ENCODE measurements around the gene SLC38A1. TPM values are rescaled to one million over a fixed set of nuclear protein-coding genes. Genes with fewer than 3 reads are reported as not detected.
"Not testable (repeated sequence)": the region's sequence is repeated elsewhere in the genome, so short reads cannot be mapped to it uniquely, and the experiment has no call there.

The SLC38A1 gene
- total RNA-seq, 2 experiments from 2014 or later = 180 to 219 TPM

GRCh38 chr12:46209914-46210872, 58.6 kb downstream of the SLC38A1 start:
- peak overlapping the region; percentile 9 for H3K4me3 Mint-ChIP-seq
- peak; percentile 41 for DNase-seq
- H3K27ac Mint-ChIP-seq = peak overlapping the region; percentile 79
- no peaks in the 10 kb centered on the region for H3K27me3 Mint-ChIP-seq
- ChIA-PET CTCF (interaction anchor here (1.2 to 1.7 kb wide), 3 partner anchors 16 to 28 kb away, joined by 3 to 6 read pairs (median 4); no protein-coding TSS in a partner anchor), POLR2A (interaction anchor here (0.8 kb wide), 1 partner anchor 59 kb away, joined by 4 read pairs; the partner anchor contains the start of gene SLC38A1)
- H3K36me3 Mint-ChIP-seq (ENCODE audit: low read depth) = peaks cover 90% of the 10 kb centered on the region
- H3K4me1 Mint-ChIP-seq = peaks cover 81% of the 10 kb centered on the region
- H3K9me3 Mint-ChIP-seq = peaks cover 2% of the 10 kb centered on the region

- ChIA-PET CTCF (interaction anchor here (1.0 to 1.7 kb wide), 4 partner anchors 13 to 29 kb away, joined by 3 to 6 read pairs (median 4); no protein-coding TSS in a partner anchor), POLR2A (interaction anchor here (1.2 kb wide), 1 partner anchor 60 kb away, joined by 3 read pairs; the partner anchor contains the start of gene SLC38A1)
- Mint-ChIP-seq H3K36me3 (ENCODE audit: low read depth) (peaks cover 93% of the 10 kb centered on the region), H3K27me3 (no peaks in the 10 kb centered on the region), H3K9me3 (peaks cover 2% of the 10 kb centered on the region), H3K27ac (peak overlapping the region; percentile 79), H3K4me1 (peaks cover 76% of the 10 kb centered on the region), H3K4me3 (no peak overlapping the region)
- no peak for DNase-seq
Observed at GRCh38 chr12:46209170-46209569, 59.7 kb downstream of the SLC38A1 start.

- H3K36me3 Mint-ChIP-seq (ENCODE audit: low read depth) = peaks cover 93% of the 10 kb centered on the region
- H3K27ac Mint-ChIP-seq = no peak overlapping the region
- H3K27me3 Mint-ChIP-seq = no peaks in the 10 kb centered on the region
- DNase-seq = no peak
- peaks cover 68% of the 10 kb centered on the region for H3K4me1 Mint-ChIP-seq
- no peak overlapping the region for H3K4me3 Mint-ChIP-seq
- ChIA-PET CTCF (interaction anchor here (1.0 to 1.7 kb wide), 3 partner anchors 10 to 13 kb away, joined by 3 to 6 read pairs (median 5); no protein-coding TSS in a partner anchor), POLR2A (interaction anchor here (1.2 kb wide), 1 partner anchor 61 kb away, joined by 3 read pairs; the partner anchor contains the start of gene SLC38A1)
- H3K9me3 Mint-ChIP-seq = peaks cover 2% of the 10 kb centered on the region
Observed at GRCh38 chr12:46208370-46208769, 60.5 kb downstream of the SLC38A1 start.

- H3K36me3 Mint-ChIP-seq (ENCODE audit: low read depth) = peaks cover 93% of the 10 kb centered on the region
- no peaks in the 10 kb centered on the region for H3K27me3 Mint-ChIP-seq
- H3K4me1 Mint-ChIP-seq = peaks cover 61% of the 10 kb centered on the region
- peak overlapping the region; percentile 56 for H3K27ac Mint-ChIP-seq
- ChIA-PET POLR2A (interaction anchor here (1.2 kb wide), 1 partner anchor 62 kb away, joined by 3 read pairs; the partner anchor contains the start of gene SLC38A1), CTCF (interaction anchor here (0.9 to 1.3 kb wide), 3 partner anchors 8 to 95 kb away, joined by 3 to 5 read pairs (median 3); no protein-coding TSS in a partner anchor)
- no peak for DNase-seq
- peaks cover 2% of the 10 kb centered on the region for H3K9me3 Mint-ChIP-seq
- H3K4me3 Mint-ChIP-seq = no peak overlapping the region
Observed at GRCh38 chr12:46207644-46208043, 61.2 kb downstream of the SLC38A1 start.

- Mint-ChIP-seq H3K27me3 (no peaks in the 10 kb centered on the region), H3K9me3 (no peaks in the 10 kb centered on the region), H3K4me3 (no peak overlapping the region), H3K27ac (peak overlapping the region; percentile 66), H3K36me3 (ENCODE audit: low read depth) (peaks cover 93% of the 10 kb centered on the region), H3K4me1 (peaks cover 50% of the 10 kb centered on the region)
- POLR2A ChIA-PET = no interaction called here
- CTCF ChIA-PET = interaction anchor here (0.8 to 0.9 kb wide), 3 partner anchors 9 to 62 kb away, joined by 3 read pairs; partner anchors contain the start of gene SLC38A1
- DNase-seq = no peak
Observed at GRCh38 chr12:46206471-46206870, 62.4 kb downstream of the SLC38A1 start.

GRCh38 chr12:46205294-46205693, 63.5 kb downstream of the SLC38A1 start:
- POLR2A ChIA-PET = no interaction called here
- Mint-ChIP-seq H3K4me1 (peaks cover 40% of the 10 kb centered on the region), H3K36me3 (ENCODE audit: low read depth) (peaks cover 89% of the 10 kb centered on the region), H3K27ac (no peak overlapping the region), H3K27me3 (no peaks in the 10 kb centered on the region), H3K9me3 (no peaks in the 10 kb centered on the region), H3K4me3 (no peak overlapping the region)
- CTCF ChIA-PET = interaction anchor here (0.6 kb wide), 1 partner anchor 80 kb away, joined by 3 read pairs; no protein-coding TSS in a partner anchor
- no peak for DNase-seq

- CTCF ChIA-PET = interaction anchor here (1.1 kb wide), 1 partner anchor 58 kb away, joined by 5 read pairs; no protein-coding TSS in a partner anchor
- peaks cover 26% of the 10 kb centered on the region for H3K4me1 Mint-ChIP-seq
- no peak for DNase-seq
- POLR2A ChIA-PET = no interaction called here
- no peaks in the 10 kb centered on the region for H3K27me3 Mint-ChIP-seq
- H3K4me3 Mint-ChIP-seq = no peak overlapping the region
- peaks cover 93% of the 10 kb centered on the region for H3K36me3 Mint-ChIP-seq (ENCODE audit: low read depth)
- peaks cover 11% of the 10 kb centered on the region for H3K9me3 Mint-ChIP-seq
- H3K27ac Mint-ChIP-seq = peak overlapping the region; percentile 9
Observed at GRCh38 chr12:46201284-46201789, 67.5 kb downstream of the SLC38A1 start.

GRCh38 chr12:46200551-46200950, 68.3 kb downstream of the SLC38A1 start:
- no peaks in the 10 kb centered on the region for H3K27me3 Mint-ChIP-seq
- H3K27ac Mint-ChIP-seq = no peak overlapping the region
- H3K4me1 Mint-ChIP-seq = peaks cover 20% of the 10 kb centered on the region
- H3K36me3 Mint-ChIP-seq (ENCODE audit: low read depth) = peaks cover 93% of the 10 kb centered on the region
- CTCF ChIA-PET = interaction anchor here (1.0 kb wide), 1 partner anchor 16 kb away, joined by 3 read pairs; no protein-coding TSS in a partner anchor
- POLR2A ChIA-PET = no interaction called here
- DNase-seq = no peak
- H3K4me3 Mint-ChIP-seq = no peak overlapping the region
- H3K9me3 Mint-ChIP-seq = peaks cover 16% of the 10 kb centered on the region

- Mint-ChIP-seq H3K4me1 (peaks cover 21% of the 10 kb centered on the region), H3K4me3 (no peak overlapping the region), H3K27me3 (no peaks in the 10 kb centered on the region), H3K36me3 (ENCODE audit: low read depth) (peaks cover 95% of the 10 kb centered on the region), H3K27ac (peak overlapping the region; percentile 51), H3K9me3 (peaks cover 22% of the 10 kb centered on the region)
- ChIA-PET POLR2A (no interaction called here), CTCF (interaction anchor here (0.9 to 3.0 kb wide), 3 partner anchors 9 to 28 kb away, joined by 3 to 9 read pairs (median 5); no protein-coding TSS in a partner anchor)
- DNase-seq = no peak
Observed at GRCh38 chr12:46198913-46199312, 69.9 kb downstream of the SLC38A1 start.

GRCh38 chr12:46197883-46198282, 71.0 kb downstream of the SLC38A1 start:
- ChIA-PET CTCF (interaction anchor here (1.0 to 3.0 kb wide), 6 partner anchors 8 to 29 kb away, joined by 3 to 9 read pairs (median 4); no protein-coding TSS in a partner anchor), POLR2A (no interaction called here)
- no peak for DNase-seq
- H3K27me3 Mint-ChIP-seq = no peaks in the 10 kb centered on the region
- peaks cover 95% of the 10 kb centered on the region for H3K36me3 Mint-ChIP-seq (ENCODE audit: low read depth)
- no peak overlapping the region for H3K4me3 Mint-ChIP-seq
- H3K27ac Mint-ChIP-seq = peak overlapping the region; percentile 47
- peaks cover 26% of the 10 kb centered on the region for H3K9me3 Mint-ChIP-seq
- peaks cover 21% of the 10 kb centered on the region for H3K4me1 Mint-ChIP-seq

GRCh38 chr12:46190533-46190932, 78.3 kb downstream of the SLC38A1 start:
- H3K4me1 Mint-ChIP-seq, H3K4me3 Mint-ChIP-seq, DNase-seq, H3K27ac Mint-ChIP-seq, POLR2A ChIA-PET, CTCF ChIA-PET, H3K27me3 Mint-ChIP-seq: not testable (repeated sequence)
- Mint-ChIP-seq H3K9me3 (peaks cover 14% of the 10 kb centered on the region), H3K36me3 (ENCODE audit: low read depth) (peaks cover 88% of the 10 kb centered on the region)

- ChIA-PET CTCF (interaction anchor here (1.2 kb wide), 1 partner anchor 39 kb away, joined by 4 read pairs; no protein-coding TSS in a partner anchor), POLR2A (no interaction called here)
- H3K4me3 Mint-ChIP-seq = no peak overlapping the region
- no peak for DNase-seq
- H3K36me3 Mint-ChIP-seq (ENCODE audit: low read depth) = peaks cover 79% of the 10 kb centered on the region
- peaks cover 5% of the 10 kb centered on the region for H3K4me1 Mint-ChIP-seq
- peaks cover 7% of the 10 kb centered on the region for H3K9me3 Mint-ChIP-seq
- H3K27me3 Mint-ChIP-seq = no peaks in the 10 kb centered on the region
- H3K27ac Mint-ChIP-seq = no peak overlapping the region
Observed at GRCh38 chr12:46188170-46188569, 80.7 kb downstream of the SLC38A1 start.
